Adipose tissue (tissue), 3 donors: ENCODE data around the gene BSG. TPM values are rescaled to one million over a fixed set of nuclear protein-coding genes. Genes with fewer than 3 reads are reported as not detected.
"Not testable (repeated sequence)": the region's sequence is repeated elsewhere in the genome, so short reads cannot be mapped to it uniquely, and the experiment has no call there.

Source experiments
- H3K27ac ChIP-seq: one replicate; pipeline ENCODE4 v1.5.1; 2013; ENCODE audit warnings: low read depth, low read length
- WGBS, 3 donors: extraction: QIAGEN DNeasy Blood & Tissue Kit; methylation state at CpG; one replicate each; pipeline ENCODE4 v1.1.7; 2013; 5-methylcytosine and 5-hydroxymethylcytosine counted together
- polyA plus RNA-seq, 3 donors: library from polyadenylated mRNA; stranded (reverse); fragments of 200-250 nt; gene quantifications; one replicate each; pipeline ENCODE4 v1.2.3, GENCODE V29; 2013
- donor health status: healthy with polysubstance abuse.
- donor health status: Bipolar disorder and iron deficiency.
- donor health status: healthy.

Gene BSG
- polyA plus RNA-seq, 3 donors = 219 to 604 (median 353) TPM

DNA sequence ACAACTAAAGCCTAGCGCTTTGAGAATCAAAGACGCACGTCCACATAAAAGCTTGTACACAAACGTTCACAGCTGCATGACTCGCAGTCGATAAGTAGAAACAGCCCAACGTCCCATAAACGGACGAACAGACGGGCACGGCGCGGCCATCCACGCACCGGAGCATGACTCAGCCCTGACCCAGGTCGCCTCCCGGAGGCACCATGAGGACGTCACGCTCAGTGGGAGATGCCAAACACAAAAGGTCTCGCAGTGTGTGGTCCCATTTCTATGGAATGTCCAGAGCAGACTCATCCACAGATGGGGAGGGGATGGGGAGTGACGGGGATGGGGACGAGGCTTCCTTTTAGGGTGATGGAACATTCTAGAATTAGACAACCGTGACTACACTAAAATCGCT lies 51.6 kb downstream of the BSG start:
- WGBS, 3 donors = 80 to 90% (median 82%) methylated on average over 24 of the region's 24 CpGs
- no peak overlapping the region for H3K27ac ChIP-seq

DNA sequence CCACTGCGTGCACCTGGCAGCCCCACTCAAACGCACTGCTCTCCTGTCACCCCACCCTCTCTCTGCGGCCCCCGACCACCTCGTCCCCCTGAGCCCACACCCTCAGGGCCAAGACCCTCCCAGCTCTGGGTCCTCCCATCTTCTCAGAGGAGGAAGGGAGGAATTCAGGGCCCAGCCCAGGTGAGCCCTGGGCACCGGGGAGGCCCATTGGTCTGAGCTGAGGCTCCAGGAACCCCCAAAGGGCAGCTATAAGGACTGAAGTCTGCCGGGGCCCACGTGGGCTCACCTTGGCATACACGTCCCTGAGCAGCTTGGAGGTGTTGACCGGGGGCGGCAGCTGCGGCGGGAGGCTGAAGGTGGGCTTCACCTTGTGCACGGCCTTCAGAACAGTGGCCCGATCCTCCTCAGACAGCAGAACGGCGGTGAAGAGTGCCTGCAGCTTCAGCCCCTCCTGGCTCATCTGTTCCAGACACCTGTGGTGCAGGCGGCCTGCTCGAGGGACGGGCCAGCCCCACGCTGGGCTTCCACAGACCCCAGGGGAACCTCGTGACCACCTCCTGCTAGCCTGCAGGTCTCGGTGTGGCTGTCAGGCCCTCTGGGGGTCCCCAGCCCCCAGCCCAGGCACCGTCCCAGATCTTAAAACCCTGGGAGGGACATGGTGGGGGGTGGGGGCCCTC lies 52.2 kb downstream of the BSG start:
- no peak overlapping the region for H3K27ac ChIP-seq
- WGBS, 3 donors = 92 to 93% (median 92%) methylated on average over 21 to 24 of the region's 24 CpGs

DNA sequence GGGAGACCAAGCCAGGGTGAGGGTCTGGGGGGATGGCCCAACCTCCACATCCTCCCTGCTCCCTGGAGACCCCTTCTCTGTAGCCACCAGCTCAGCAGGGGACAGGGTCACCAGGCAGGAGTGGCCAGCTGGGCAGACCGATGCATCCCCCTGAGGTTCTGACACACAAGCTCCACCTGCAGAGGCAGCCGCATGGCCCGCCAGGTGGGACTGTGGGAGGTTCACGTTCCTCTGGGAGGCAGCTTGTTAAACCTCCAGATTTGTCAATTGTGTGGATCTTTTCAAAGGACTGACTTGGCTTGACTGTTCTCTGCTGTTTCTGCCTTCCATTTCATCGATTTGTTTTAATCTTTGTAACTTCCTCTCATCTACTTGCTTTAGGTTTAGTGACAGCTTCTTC lies 52.9 kb downstream of the BSG start:
- 92 to 97% (median 92%) methylated on average over 5 of the region's 5 CpGs for WGBS, 3 donors
- H3K27ac ChIP-seq = no peak overlapping the region

DNA sequence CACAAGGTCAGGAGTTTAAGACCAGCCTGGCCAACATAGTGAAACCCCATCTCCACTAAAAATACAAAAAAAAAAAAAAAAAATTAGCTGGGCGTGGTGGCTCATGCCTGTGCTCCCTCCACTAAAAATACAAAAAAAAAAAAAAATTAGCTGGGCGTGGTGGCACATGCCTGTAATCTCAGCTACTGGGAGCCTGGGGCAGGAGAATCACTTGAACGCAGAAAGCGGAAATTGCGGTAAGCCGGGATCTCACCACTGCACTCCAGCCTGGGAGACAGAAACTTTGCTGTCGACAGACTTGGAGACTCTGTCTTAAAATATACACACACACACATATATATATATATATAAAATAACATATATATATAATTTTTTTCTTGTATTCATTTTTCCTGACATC lies 54.2 kb downstream of the BSG start:
- WGBS, 3 donors = 92 to 96% (median 92%) methylated on average over 6 to 7 of the region's 7 CpGs

DNA sequence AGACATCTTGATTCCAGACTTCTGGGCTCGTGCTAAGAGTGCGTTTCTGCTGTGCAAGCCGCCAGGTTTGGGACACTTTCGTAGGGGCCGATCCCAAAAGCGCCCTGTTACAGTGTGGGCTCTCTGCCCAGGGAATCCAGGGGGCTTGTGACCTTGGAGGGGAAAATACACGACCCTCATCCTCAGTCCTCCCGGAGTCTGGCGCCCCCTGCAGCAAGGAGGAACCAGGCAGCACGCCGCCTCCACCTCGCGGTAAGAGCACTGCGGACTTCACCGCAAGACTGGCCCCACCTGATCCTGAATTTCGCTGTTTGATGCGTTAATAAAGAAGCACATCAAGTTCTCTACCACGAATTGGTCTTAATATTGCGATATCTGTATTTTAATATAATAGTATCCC lies 55.8 kb downstream of the BSG start:
- no peak overlapping the region for H3K27ac ChIP-seq
- 88 to 90% (median 89%) methylated on average over 19 of the region's 19 CpGs for WGBS, 3 donors

More for the DNA sequence above, 54.2 kb downstream of the BSG start:
- not testable (repeated sequence) for H3K27ac ChIP-seq

DNA sequence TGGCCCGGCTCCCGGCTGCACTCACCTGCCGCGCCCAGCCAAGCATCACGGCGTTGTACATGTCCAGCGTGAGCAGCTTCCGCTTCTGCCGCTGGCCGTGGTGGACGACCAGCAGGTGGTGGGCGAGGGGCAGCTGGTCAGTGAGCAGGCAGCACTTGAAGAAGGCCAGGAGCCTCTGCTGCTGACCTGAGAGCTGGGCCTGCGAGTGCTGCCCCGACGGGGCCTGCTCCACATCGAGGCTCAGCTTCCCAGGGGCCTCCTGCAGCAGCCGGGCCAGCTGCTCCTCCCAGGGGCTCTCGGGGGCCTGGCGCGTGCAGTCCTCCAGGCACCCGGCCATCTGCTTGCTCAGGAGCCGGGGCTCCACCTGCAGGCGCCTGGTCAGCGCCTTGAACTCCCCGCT lies 57.1 kb downstream of the BSG start:
- 75 to 81% (median 80%) methylated on average over 21 to 25 of the region's 25 CpGs for WGBS, 3 donors
- not testable (repeated sequence) for H3K27ac ChIP-seq

DNA sequence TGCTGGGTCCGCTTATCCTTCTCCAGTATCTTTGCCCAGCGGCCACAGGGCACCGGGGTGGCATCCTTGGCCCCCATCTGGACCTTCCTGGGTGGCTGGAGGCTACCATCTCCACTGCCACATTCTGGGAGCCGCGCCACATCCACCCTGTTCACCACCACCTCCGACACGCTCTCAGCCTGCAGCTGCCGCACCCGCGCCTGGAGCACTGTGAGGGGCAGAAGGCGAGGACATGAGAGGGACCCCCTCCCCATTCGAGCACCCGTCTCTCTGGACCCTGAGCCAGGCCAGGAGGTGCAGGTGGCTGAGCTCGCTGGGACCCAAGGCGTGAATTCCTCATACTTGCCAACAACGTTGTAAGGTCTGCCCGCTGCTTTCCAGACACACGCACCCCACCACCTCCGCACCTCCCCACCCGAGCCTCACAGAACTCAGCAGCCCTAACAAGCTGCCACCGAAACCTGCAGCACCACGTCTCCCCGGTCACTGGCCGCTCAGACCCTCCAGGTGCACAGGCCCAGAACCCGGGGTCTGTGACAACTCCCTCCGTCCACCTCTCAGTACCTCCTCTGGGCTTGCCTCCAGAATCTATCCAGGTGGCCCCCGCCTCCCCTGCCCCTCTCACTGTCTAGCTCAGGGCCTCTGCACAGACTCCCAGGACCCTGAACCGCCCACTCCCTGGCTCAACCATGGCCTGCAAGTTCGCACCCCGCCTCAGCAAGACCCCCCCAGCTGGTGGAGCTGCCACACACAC lies 57.7 kb downstream of the BSG start:
- WGBS, 3 donors = 93 to 94% (median 94%) methylated on average over 30 of the region's 30 CpGs
- no peak overlapping the region for H3K27ac ChIP-seq

DNA sequence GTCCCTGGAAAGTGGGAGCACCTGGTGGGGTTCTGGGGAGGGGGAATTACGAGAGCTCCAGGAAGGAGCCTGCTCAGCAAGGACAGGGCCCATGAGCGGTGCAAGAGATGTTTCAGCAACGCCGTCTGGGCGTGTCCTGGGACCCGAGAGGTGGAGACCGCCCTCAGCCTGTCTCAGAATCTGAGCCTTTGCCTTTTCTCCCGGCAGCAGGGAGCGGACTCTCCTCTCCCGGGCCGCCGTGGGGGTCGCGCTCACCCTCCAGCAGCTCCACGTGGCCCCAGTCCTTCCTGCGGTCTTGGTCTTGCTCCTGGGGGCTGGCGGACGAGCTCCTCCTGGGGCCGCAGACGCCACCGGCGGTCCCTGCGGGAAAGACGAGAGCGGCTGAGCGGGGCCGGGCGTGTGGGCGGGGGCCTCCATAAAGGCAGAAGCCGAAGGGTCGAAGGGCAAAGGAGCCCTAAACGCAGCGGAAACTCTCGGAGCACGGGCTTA lies 60.2 kb downstream of the BSG start:
- 3 to 5% (median 4%) methylated on average over 35 of the region's 35 CpGs for WGBS, 3 donors

More for the DNA sequence above, 60.2 kb downstream of the BSG start:
- H3K27ac ChIP-seq = no peak overlapping the region

Other genes with a start within 250 kb of the BSG start
- gene MIER2, start 227.8 kb upstream of the BSG start, polyA plus RNA-seq = 10 to 100 TPM in 2 of 3 donors, 1 to 10 TPM in 1; 7.8 to 26.9 (median 22.3) TPM
- 1 to 10 TPM in 2 of 3 donors, under 1 TPM in 1; 0.51 to 4.9 (median 4.5) TPM for gene C2CD4C, start 163.4 kb upstream of the BSG start, polyA plus RNA-seq
- gene SHC2, start 111.6 kb upstream of the BSG start, polyA plus RNA-seq = 100 to 1,000 TPM in 1 of 3 donors, 10 to 100 TPM in 2; 15.4 to 162 (median 39.4) TPM
- gene MADCAM1, start 76.1 kb upstream of the BSG start, polyA plus RNA-seq = 1 to 10 TPM in 1 of 3 donors, under 1 TPM in 1, not detected in 1; 0.36 to 2.0 TPM
- gene TPGS1, start 65.1 kb upstream of the BSG start, polyA plus RNA-seq = 10 to 100 TPM; 11.5 to 26.8 (median 18.6) TPM
- 10 to 100 TPM; 56.3 to 67.9 (median 64.8) TPM for gene CDC34, start 40.8 kb upstream of the BSG start, polyA plus RNA-seq
- gene GZMM, start 28.5 kb upstream of the BSG start, polyA plus RNA-seq = 1 to 10 TPM in 1 of 3 donors, under 1 TPM in 2; 0.63 to 2.5 (median 0.79) TPM
- gene HCN2, start 17.3 kb downstream of the BSG start, polyA plus RNA-seq = under 1 TPM; 0.09 to 0.29 (median 0.22) TPM
- 10 to 100 TPM; 31.0 to 58.5 (median 35.9) TPM for gene POLRMT, start 60.9 kb downstream of the BSG start, polyA plus RNA-seq
- under 1 TPM; 0.22 to 0.68 (median 0.35) TPM for gene FGF22, start 67.3 kb downstream of the BSG start, polyA plus RNA-seq
- 10 to 100 TPM; 19.1 to 50.0 (median 24.8) TPM for gene RNF126, start 90.6 kb downstream of the BSG start, polyA plus RNA-seq
- gene FSTL3, start 103.8 kb downstream of the BSG start, polyA plus RNA-seq = 100 to 1,000 TPM in 1 of 3 donors, 10 to 100 TPM in 2; 24.5 to 153 (median 48.5) TPM
- gene PRSS57, start 122.9 kb downstream of the BSG start, polyA plus RNA-seq = under 1 TPM in 2 of 3 donors, not detected in 1; 0.09 to 0.34 TPM
- 100 to 1,000 TPM in 2 of 3 donors, 1 to 10 TPM in 1; 8.0 to 153 (median 135) TPM for gene PALM, start 136.3 kb downstream of the BSG start, polyA plus RNA-seq
- gene MISP, start 178.5 kb downstream of the BSG start, polyA plus RNA-seq = 1 to 10 TPM in 2 of 3 donors, under 1 TPM in 1; 0.45 to 1.6 (median 1.0) TPM
- 100 to 1,000 TPM in 2 of 3 donors, 10 to 100 TPM in 1; 51.6 to 125 (median 119) TPM for gene PTBP1, start 224.9 kb downstream of the BSG start, polyA plus RNA-seq
- gene PLPPR3, start 249.4 kb downstream of the BSG start, polyA plus RNA-seq = under 1 TPM in 1 of 3 donors, not detected in 2; 0.02 TPM